CD8-positive, alpha-beta memory T cell (primary cell): Measurements from ENCODE around the gene DTNBP1. TPM values are rescaled to one million over a fixed set of nuclear protein-coding genes. Genes with fewer than 3 reads are reported as not detected.
"Not testable (repeated sequence)": the region's sequence is repeated elsewhere in the genome, so short reads cannot be mapped to it uniquely, and the experiment has no call there.

Source experiments
- CTCF ChIA-PET: fragments of 350-600 bp; sonication (Branson Sonifier 250); formaldehyde crosslinking; loops from one replicate; lab custom pipeline; 2021; ENCODE audit warnings: antibody characterized with exemption; lab: Charles Lee
- POLR2A ChIA-PET: fragments of 350-600 bp; sonication (Branson Sonifier 250); formaldehyde crosslinking; loops from one replicate; lab custom pipeline; 2021; ENCODE audit warnings: antibody characterized with exemption; lab: Charles Lee
- DNase-seq, 5 donors: peaks; one replicate each; pipeline versions ENCODE4 v3.0.0 to v3.0.0-alpha.2; 2020 to 2022; ENCODE audit warnings: mixed read lengths in 1 of 5
- H3K27ac ChIP-seq: one replicate; pipeline ENCODE4 v1.7.0; 2013; ENCODE audit warnings: low read depth, mild to moderate bottlenecking, low read length, moderate library complexity
- H3K27me3 ChIP-seq: 2 replicates; pipeline ENCODE4 v1.7.0; 2013; ENCODE audit warnings: low read length, mild to moderate bottlenecking; ENCODE audit not compliant: insufficient read depth, poor library complexity, severe bottlenecking
- H3K36me3 ChIP-seq: 2 replicates; pipeline ENCODE4 v1.7.0; 2013; ENCODE audit warnings: mild to moderate bottlenecking, low read length, moderate library complexity; ENCODE audit not compliant: insufficient read depth
- H3K4me1 ChIP-seq: 2 replicates; pipeline ENCODE4 v1.7.0; 2013; ENCODE audit warnings: mild to moderate bottlenecking, low read length, moderate library complexity; ENCODE audit not compliant: insufficient read depth
- H3K4me3 ChIP-seq: 2 replicates; pipeline ENCODE4 v1.7.0; 2013; ENCODE audit warnings: mild to moderate bottlenecking, low read length
- H3K9me3 ChIP-seq: 2 replicates; pipeline ENCODE4 v1.7.0; 2013; ENCODE audit warnings: mild to moderate bottlenecking, low read length
- H3K27ac Mint-ChIP-seq, 8 donors: one replicate each; pipeline ENCODE4 v1.8.0; 2020 to 2021; ENCODE audit warnings: mixed read lengths in 8 of 8, mild to moderate bottlenecking in 6 of 8, inconsistent platforms in 3 of 8, moderate library complexity in 3 of 8
- H3K27me3 Mint-ChIP-seq, 2 donors: one replicate each; pipeline ENCODE4 v1.8.0; 2020 to 2021; ENCODE audit warnings: mixed read lengths in 2 of 2, mild to moderate bottlenecking in 1 of 2, moderate library complexity in 1 of 2
- H3K36me3 Mint-ChIP-seq, 3 donors: one replicate each; pipeline ENCODE4 v1.8.0; 2020 to 2021; ENCODE audit warnings: mixed read lengths in 3 of 3, inconsistent platforms in 1 of 3, mild to moderate bottlenecking in 1 of 3
- H3K4me1 Mint-ChIP-seq, 3 donors: one replicate each; pipeline ENCODE4 v1.8.0; 2020 to 2021; ENCODE audit warnings: mixed read lengths in 3 of 3, inconsistent platforms in 1 of 3, mild to moderate bottlenecking in 1 of 3
- H3K4me3 Mint-ChIP-seq, 7 donors: one replicate each; pipeline ENCODE4 v1.8.0; 2020 to 2021; ENCODE audit warnings: mixed read lengths in 7 of 7, mild to moderate bottlenecking in 6 of 7, moderate library complexity in 4 of 7, inconsistent platforms in 2 of 7
- H3K9me3 Mint-ChIP-seq, 5 donors: one replicate each; pipeline ENCODE4 v1.8.0; 2020 to 2022; ENCODE audit warnings: mixed read lengths in 5 of 5, mild to moderate bottlenecking in 3 of 5, moderate library complexity in 2 of 5, inconsistent platforms in 1 of 5
- polyA plus RNA-seq: library from polyadenylated mRNA; unstranded; fragments of 300-500 nt; fragmentation: Illumina TruSeq; gene quantifications from one replicate; pipeline ENCODE4 v1.2.3, GENCODE V29; 2021
- total RNA-seq, 2 experiments: library from RNA; stranded (reverse); gene quantifications; one replicate each; pipeline ENCODE4 v1.2.3, GENCODE V29; 2021

The DTNBP1 gene
- total and polyA plus RNA-seq, 3 experiments from 2014 or later = 14.6 to 37.3 (median 15.5) TPM

- H3K27ac ChIP-seq = no peak overlapping the region
- Mint-ChIP-seq H3K4me1 (peaks cover 10 to 27% (median 24%) of the 10 kb centered on the region in 3 donors), H3K9me3 (peaks cover 0 to 3% (median 0%) of the 10 kb centered on the region in 5 donors), H3K4me3 (no peak overlapping the region), H3K36me3 (peaks cover 0 to 12% (median 0%) of the 10 kb centered on the region in 3 donors), H3K27me3 (no peaks in the 10 kb centered on the region), H3K27ac (no peak overlapping the region)
- no peak for DNase-seq
- H3K4me3 ChIP-seq = no peak overlapping the region
- H3K4me1 ChIP-seq = no peaks in the 10 kb centered on the region
- CTCF ChIA-PET = no interaction called here
- no peaks in the 10 kb centered on the region for H3K27me3 ChIP-seq
- H3K36me3 ChIP-seq = no peaks in the 10 kb centered on the region
- POLR2A ChIA-PET = no interaction called here
- H3K9me3 ChIP-seq = no peaks in the 10 kb centered on the region
Measured at GRCh38 chr6:15549371-15549770, 113.5 kb downstream of the DTNBP1 start.

- H3K4me1 ChIP-seq = no peaks in the 10 kb centered on the region
- POLR2A ChIA-PET = interaction anchor here (0.5 kb wide), 1 partner anchor 9 kb away, joined by 3 read pairs; no protein-coding TSS in a partner anchor
- no peak overlapping the region for H3K27ac ChIP-seq
- H3K36me3 ChIP-seq = no peaks in the 10 kb centered on the region
- Mint-ChIP-seq H3K27ac (no peak overlapping the region), H3K36me3 (peaks cover 0 to 22% (median 2%) of the 10 kb centered on the region in 3 donors), H3K4me1 (peaks cover 10 to 21% (median 20%) of the 10 kb centered on the region in 3 donors), H3K9me3 (peaks cover 0 to 4% (median 0%) of the 10 kb centered on the region in 5 donors), H3K4me3 (no peak overlapping the region), H3K27me3 (no peaks in the 10 kb centered on the region)
- CTCF ChIA-PET = no interaction called here
- no peak overlapping the region for H3K4me3 ChIP-seq
- H3K27me3 ChIP-seq = no peaks in the 10 kb centered on the region
- no peak for DNase-seq
- H3K9me3 ChIP-seq = no peaks in the 10 kb centered on the region
Measured at GRCh38 chr6:15547400-15547799, 115.4 kb downstream of the DTNBP1 start.

- no peaks in the 10 kb centered on the region for H3K27me3 Mint-ChIP-seq
- H3K27ac Mint-ChIP-seq = no peak overlapping the region
- H3K27me3 ChIP-seq = no peaks in the 10 kb centered on the region
- H3K4me3 ChIP-seq = no peak overlapping the region
- H3K36me3 Mint-ChIP-seq = peaks cover 0 to 22% (median 2%) of the 10 kb centered on the region in 3 donors
- ChIA-PET POLR2A (no interaction called here), CTCF (no interaction called here)
- H3K27ac ChIP-seq = no peak overlapping the region
- H3K9me3 ChIP-seq = no peaks in the 10 kb centered on the region
- peaks cover 0 to 4% (median 0%) of the 10 kb centered on the region in 5 donors for H3K9me3 Mint-ChIP-seq
- H3K4me1 ChIP-seq = no peaks in the 10 kb centered on the region
- no peak for DNase-seq
- H3K4me1 Mint-ChIP-seq = peaks cover 6 to 21% (median 14%) of the 10 kb centered on the region in 3 donors
- no peak overlapping the region for H3K4me3 Mint-ChIP-seq
- H3K36me3 ChIP-seq = no peaks in the 10 kb centered on the region
Measured at GRCh38 chr6:15546591-15546990, 116.2 kb downstream of the DTNBP1 start.

- no peak overlapping the region for H3K4me3 ChIP-seq
- H3K4me1 Mint-ChIP-seq = peaks cover 3 to 22% (median 4%) of the 10 kb centered on the region in 3 donors
Measured at GRCh38 chr6:15544321-15544900, 118.4 kb downstream of the DTNBP1 start.

GRCh38 chr6:15543332-15543917, 119.4 kb downstream of the DTNBP1 start:
- H3K36me3 ChIP-seq, DNase-seq, H3K4me1 ChIP-seq, H3K27me3 ChIP-seq, H3K9me3 ChIP-seq, POLR2A ChIA-PET, CTCF ChIA-PET, H3K4me3 ChIP-seq, H3K9me3 Mint-ChIP-seq, H3K27me3 Mint-ChIP-seq, H3K27ac ChIP-seq, H3K4me3 Mint-ChIP-seq: not testable (repeated sequence)
- Mint-ChIP-seq H3K4me1 (peaks cover 7 to 29% (median 11%) of the 10 kb centered on the region in 3 donors), H3K27ac (peak overlapping the region in 1 of 8 donors; percentile 12), H3K36me3 (peaks cover 0 to 22% (median 2%) of the 10 kb centered on the region in 3 donors)

More at GRCh38 chr6:15544321-15544900, 118.4 kb downstream of the DTNBP1 start:
- no peak overlapping the region for H3K4me3 Mint-ChIP-seq
- POLR2A ChIA-PET = no interaction called here
- Histone ChIP-seq H3K27ac (no peak overlapping the region), H3K27me3 (no peaks in the 10 kb centered on the region), H3K36me3 (no peaks in the 10 kb centered on the region), H3K4me1 (no peaks in the 10 kb centered on the region), H3K9me3 (no peaks in the 10 kb centered on the region)
- H3K27me3 Mint-ChIP-seq = no peaks in the 10 kb centered on the region
- CTCF ChIA-PET = no interaction called here
- peaks cover 0 to 22% (median 2%) of the 10 kb centered on the region in 3 donors for H3K36me3 Mint-ChIP-seq
- peaks cover 0 to 4% (median 0%) of the 10 kb centered on the region in 5 donors for H3K9me3 Mint-ChIP-seq
- peak overlapping the region in 1 of 8 donors; percentile 46 for H3K27ac Mint-ChIP-seq
- DNase-seq = no peak

- Mint-ChIP-seq H3K27ac (no peak overlapping the region), H3K36me3 (peaks cover 0 to 9% (median 5%) of the 10 kb centered on the region in 3 donors), H3K4me3 (no peak overlapping the region), H3K9me3 (peaks cover 0 to 4% (median 0%) of the 10 kb centered on the region in 5 donors), H3K4me1 (peaks cover 11 to 27% (median 14%) of the 10 kb centered on the region in 3 donors), H3K27me3 (peaks cover 0 to 3% of the 10 kb centered on the region in 2 donors)
- no peaks in the 10 kb centered on the region for H3K27me3 ChIP-seq
- no peak for DNase-seq
- no peaks in the 10 kb centered on the region for H3K4me1 ChIP-seq
- no peak overlapping the region for H3K4me3 ChIP-seq
- H3K36me3 ChIP-seq = no peaks in the 10 kb centered on the region
- H3K27ac ChIP-seq = no peak overlapping the region
- ChIA-PET POLR2A (no interaction called here), CTCF (no interaction called here)
- H3K9me3 ChIP-seq = no peaks in the 10 kb centered on the region
Measured at GRCh38 chr6:15539722-15540270, 123.0 kb downstream of the DTNBP1 start.

GRCh38 chr6:15538766-15539495, 123.9 kb downstream of the DTNBP1 start:
- Mint-ChIP-seq H3K27me3 (peaks cover 0 to 3% of the 10 kb centered on the region in 2 donors), H3K4me1 (peaks cover 11 to 27% (median 14%) of the 10 kb centered on the region in 3 donors), H3K27ac (peak overlapping the region in 3 of 8 donors; percentile 27 to 72 (median 38)), H3K36me3 (peaks cover 0 to 6% (median 6%) of the 10 kb centered on the region in 3 donors), H3K4me3 (peak overlapping the region in 1 of 7 donors; percentile 51), H3K9me3 (peaks cover 0 to under 1% (median 0%) of the 10 kb centered on the region in 5 donors)
- Histone ChIP-seq H3K27ac (no peak overlapping the region), H3K36me3 (no peaks in the 10 kb centered on the region), H3K4me1 (no peaks in the 10 kb centered on the region), H3K9me3 (no peaks in the 10 kb centered on the region), H3K4me3 (no peak overlapping the region), H3K27me3 (no peaks in the 10 kb centered on the region)
- POLR2A ChIA-PET = no interaction called here
- DNase-seq = no peak
- CTCF ChIA-PET = no interaction called here
